SU-DHL-6 (cell line): Measurements from ENCODE around the gene DHRS13.

ENCODE experiments used
- CTCF ChIP-seq: fragments of 200-600 bp; sonication (generic); IDR thresholded peaks from one replicate; pipeline ENCODE4 v1.5.1; 2017; ENCODE audit warnings: antibody characterized with exemption, mild to moderate bottlenecking, low read length, moderate library complexity; ENCODE audit not compliant: insufficient read depth, poor library complexity, severe bottlenecking
- EZH2phosphoT487 ChIP-seq: fragments of 200-600 bp; sonication (generic), shearing (Covaris generic); conservative IDR thresholded peaks from 2 replicates; pipeline ENCODE4 v1.6.1; 2018; ENCODE audit warnings: mild to moderate bottlenecking, antibody characterized with exemption, low read length, moderate library complexity, mixed read lengths

- TF ChIP-seq CTCF = no peak
- TF ChIP-seq EZH2phosphoT487 = no peak
Observed at GRCh38 chr17:28882154-28882895, 20.6 kb downstream of the DHRS13 start.
